Measurements from ENCODE around the gene CCDC88C.
"Not testable (repeated sequence)": the region's sequence is repeated elsewhere in the genome, so short reads cannot be mapped to it uniquely, and the experiment has no call there.

CCDC88C gene

DNA sequence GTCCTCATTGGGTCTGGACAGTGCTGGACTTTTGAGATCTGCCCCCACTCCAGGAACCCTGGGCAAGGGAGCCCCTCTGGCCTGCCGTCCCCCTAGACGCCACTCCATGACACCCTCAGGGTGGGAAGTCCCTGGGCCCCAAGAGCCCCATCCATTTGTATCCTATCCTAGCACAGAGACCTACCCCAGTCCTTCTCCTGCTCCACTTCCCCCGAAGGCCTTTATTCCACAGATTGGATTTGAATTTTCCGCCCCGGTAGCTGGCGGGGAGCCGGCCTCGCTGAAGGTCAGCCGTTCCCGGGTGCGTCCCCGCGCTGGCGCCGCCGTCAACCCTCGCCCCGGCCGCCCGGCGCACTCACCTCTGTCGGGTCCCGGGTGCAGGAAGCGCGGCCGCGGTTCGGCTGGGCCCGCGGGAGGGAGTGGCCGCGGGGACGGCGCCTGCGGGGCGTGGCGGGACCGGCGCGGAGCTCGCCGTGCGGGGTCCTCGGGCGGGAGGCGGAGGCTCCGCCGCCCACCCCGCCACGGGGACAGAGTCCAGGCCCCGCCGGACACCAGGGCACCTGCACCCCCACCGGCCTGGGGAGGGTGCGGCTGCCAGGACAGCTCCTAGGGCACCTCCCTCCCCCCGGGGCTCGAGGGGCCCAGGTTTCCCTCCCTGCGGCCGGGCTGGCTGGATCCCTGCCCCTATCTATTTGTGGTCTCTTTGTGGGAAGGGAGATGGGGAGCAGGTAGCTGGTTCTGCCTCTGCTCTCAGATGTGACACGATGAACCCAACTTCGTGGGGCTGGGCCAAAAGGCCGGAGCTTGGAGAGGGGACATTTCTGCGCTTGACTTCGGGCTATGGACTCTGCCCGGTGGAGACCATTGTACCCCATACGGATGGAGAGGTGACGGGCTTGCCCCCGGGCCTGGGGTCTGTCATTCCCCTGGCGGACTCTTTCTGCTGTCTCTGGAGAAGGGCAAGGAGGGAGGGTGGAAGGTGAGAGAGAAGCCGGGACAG is 153.2 kb downstream of the CCDC88C start:
- DNase-seq = peak; percentile 29

- DNase-seq = no peak
These were observed 154.3 kb downstream of the CCDC88C start for GRCh38 chr14:91263329-91263728.

- no peak for DNase-seq
These were observed 155.6 kb downstream of the CCDC88C start for GRCh38 chr14:91261986-91262549.

- peak; percentile 58 for DNase-seq
These were observed 156.5 kb downstream of the CCDC88C start for GRCh38 chr14:91261115-91261514.

GRCh38 chr14:91258876-91259275 is 158.7 kb downstream of the CCDC88C start:
- no peak for DNase-seq

- no peak for DNase-seq
These were observed 159.5 kb downstream of the CCDC88C start for GRCh38 chr14:91258011-91258618.

GRCh38 chr14:91257328-91258010 is 160.2 kb downstream of the CCDC88C start:
- no peak for DNase-seq

DNA sequence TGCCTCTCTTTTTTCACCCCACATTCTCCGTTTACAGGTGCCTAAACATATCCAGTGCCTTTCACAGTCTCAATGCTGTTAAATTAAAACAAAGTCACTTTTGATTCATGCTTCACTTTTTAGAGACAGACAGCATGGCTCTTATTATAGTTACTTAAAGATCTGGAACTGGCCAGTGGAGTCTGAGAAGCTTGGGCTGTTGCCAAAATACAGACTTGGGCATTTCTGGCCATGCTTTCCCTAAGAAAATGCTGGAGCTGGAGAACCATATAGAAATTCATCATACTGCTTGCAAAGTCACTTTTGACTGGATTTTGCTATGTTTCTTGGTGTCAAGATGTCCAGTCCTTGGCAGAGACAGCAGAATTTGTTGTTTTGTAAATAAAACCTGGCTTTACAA is 161.0 kb downstream of the CCDC88C start:
- no peak for DNase-seq

DNA sequence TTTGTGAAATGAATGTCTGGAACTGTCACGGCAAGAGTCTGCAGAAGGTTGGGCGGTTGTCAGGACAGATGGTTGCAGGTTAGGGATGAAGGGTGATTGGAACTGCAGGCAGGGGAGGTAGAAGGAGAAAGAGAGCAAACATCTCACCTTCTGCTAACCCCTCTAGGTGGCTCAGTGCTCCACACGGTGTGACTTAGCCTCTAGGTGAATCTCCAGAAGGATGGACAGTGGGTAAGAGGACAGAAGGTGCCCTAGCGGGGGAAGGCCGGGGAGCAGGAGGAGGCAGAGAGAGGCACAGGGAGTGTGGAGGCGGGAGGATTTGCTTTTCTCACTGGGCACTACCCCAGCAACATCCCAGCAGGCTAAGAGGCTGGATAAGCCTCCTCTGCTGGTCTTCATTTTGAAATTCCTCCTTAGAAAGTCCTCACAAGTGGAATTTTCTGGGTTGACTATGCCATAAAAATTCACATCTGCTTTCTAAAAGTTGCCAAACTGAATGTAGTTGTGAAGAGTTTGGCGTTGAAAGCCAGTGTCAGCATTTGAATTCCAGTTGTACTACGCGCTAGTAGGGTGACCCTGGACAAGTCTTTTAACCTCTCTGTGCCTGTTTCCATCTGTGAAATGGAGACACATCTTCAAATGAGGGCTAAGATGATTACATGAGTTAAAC is 162.5 kb downstream of the CCDC88C start:
- no peak for DNase-seq

GRCh38 chr14:91254461-91254860 is 163.2 kb downstream of the CCDC88C start:
- DNase-seq = peak; percentile 47

DNA sequence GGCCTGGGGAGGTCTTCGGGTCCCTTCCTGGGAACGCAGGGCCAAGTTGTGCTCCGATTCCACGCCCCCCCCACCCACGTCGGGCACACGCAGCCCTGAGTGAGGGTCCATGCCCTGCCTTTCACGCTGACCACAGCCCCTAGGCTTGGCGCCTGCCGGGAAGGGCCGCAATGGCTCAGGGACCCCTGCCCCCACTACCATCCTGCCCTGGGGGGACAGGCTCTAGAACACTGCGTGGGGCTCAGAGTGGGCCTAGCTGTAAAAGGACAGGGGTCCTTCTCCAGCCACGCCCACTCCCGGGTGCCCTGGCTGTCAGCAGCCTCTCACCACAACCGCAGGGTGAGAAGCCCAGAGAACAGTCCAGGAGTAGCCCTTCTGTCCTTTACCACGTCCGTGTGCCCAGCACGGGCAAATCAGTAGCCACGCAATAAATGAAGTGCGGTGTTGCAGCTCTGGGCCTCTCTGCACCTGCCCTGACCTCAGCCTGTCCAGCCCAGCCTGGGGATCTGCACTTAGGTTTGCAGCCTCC is 163.8 kb downstream of the CCDC88C start:
- no peak for DNase-seq

DNA sequence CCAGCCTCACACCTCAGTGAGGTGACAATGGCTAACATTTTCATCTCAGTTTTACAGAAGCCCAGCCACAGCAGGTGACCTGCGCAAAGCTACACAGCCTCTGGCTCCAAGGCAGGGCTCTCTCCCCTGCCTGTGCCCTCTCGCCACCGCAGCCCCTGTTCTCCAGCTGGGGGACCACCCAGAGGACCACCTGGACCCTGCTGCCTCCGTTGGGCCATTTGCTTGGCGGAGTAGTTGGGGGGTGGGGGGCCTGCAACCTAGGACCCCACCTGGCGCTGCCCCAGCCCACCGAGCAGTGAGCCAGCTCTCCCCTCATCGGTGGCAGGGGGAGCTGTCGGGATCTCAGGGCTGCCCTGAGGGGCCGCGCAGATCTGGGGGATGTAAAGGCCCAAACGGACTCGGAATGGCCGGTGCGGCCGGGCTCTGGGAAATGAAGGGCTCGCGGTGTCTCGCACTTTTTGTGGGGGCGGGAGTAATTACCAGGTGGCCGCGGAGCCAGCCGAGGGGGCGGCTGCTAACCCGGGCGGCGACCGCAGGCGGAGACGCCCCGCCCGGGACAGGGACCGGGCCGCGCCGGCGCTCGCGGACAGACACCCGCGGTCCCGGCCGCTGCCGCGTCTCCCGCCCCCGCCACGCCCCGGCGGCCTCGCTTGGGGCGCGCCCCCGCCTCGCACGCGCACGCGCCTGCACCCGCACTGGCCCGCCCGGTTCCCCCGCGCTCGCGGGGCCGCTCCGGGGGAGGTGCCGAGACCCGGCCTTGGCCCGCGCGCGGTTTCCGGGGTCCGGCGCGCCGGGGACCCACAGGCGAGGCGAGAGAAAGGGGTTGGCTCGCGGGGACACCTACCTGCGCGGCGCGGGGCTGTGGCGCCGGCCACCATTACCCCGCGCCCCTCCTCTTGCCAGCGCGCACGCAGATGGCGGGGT is 164.5 kb downstream of the CCDC88C start:
- peak; percentile 62 for DNase-seq

DNA sequence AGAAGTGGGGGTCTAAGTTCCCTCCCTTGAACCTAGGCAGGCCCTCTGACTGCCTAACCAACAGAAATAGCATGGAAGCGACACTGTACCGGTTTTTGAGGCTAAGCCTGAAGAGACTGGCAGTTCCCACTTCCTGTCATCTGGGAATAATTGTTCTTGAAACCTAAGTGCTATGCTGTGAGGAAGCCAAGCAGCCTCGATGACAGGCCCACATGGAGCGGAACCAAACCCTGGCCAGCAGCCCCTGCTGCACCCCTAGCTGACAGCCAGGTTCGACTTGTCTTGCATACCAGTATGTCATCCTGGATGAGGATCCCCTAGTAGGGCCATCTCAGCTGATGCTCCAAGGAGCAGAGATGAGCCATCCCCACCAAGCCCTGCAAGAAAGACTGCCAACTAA is 166.7 kb downstream of the CCDC88C start:
- no peak for DNase-seq

- peak; percentile 75 for DNase-seq
These were observed 167.6 kb downstream of the CCDC88C start for GRCh38 chr14:91249841-91250616.

DNA sequence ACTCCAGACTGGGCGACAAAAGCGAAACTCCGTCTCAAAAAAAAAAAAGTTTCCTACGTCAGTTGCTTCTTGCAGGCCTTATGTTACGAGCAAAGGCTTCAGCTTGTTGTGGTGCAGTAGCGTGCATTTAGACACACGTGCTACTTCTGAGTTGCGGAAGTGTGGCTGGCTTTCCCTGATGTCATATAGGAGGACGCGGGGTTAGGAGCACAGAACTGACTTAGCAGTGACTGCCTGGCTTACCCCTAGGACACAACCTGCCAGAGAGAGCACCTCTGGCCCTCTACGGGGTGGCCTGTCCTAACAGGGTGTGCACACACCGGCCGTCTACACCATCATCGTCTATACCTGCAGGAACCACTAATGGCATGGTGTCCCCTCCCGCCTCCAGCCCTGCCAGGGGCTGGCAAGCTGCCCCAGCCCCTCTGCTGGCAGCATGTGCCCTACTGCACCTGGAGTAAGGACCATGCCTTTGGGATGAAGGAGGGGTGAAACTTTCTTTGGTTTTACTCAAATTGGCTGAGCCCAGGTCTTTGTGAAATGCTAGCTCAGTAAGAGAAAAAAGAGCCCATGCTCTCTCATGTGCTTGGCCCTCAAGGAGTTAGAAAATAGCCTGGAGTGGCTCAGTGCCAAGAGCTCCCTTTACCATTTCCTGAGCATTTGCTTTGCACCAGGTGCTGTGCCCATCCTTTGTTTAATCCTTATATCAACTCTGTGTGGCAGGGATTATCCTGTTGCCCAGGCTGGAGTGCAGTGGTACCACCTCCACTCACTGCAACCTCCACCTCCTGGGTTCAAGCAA is 171.4 kb downstream of the CCDC88C start:
- DNase-seq = peak; percentile 91

DNA sequence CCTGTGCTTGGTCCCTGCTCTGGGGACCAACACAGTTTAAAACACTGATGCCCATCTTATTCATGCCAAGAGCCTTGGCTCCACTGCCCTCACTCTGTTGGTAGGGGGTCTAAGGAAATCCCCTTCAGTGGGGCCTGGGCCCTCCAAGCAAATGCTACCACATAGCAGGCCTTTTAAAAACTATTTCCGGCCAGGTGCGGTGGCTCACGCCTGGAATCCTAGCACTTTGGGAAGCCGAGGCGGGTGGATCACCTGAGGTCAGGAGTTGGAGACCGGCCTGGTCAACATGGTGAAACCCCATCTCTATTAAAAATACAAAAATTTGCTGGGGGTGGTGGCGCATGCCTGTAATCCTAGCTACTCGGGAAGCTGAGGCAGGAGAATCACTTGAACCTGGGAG is 172.0 kb downstream of the CCDC88C start:
- DNase-seq = not testable (repeated sequence)

- peak; percentile 85 for DNase-seq
These were observed 172.6 kb downstream of the CCDC88C start for GRCh38 chr14:91245029-91245428.

DNA sequence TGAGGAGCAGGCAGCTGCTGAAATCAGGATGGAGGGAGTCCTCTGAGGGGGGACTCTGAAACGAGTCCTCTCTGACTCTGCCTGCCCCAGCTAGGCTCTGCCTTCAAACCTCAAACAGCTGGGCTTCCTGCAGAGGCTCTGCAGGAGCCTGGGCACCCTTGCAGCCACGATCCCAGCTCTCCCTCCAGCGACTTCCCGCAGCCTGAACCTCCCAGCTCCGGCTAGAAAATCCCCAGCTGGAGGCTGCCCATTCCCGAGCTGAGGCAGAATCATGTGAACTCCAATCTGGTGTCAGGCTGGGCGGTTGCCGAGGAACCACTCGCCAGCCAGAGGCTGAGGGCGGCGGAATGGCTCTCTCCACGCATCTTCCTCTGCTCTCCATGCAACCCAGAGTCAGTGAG is 173.1 kb downstream of the CCDC88C start, which contains the start of gene GPR68:
GPR68 (minus strand) TSS at position 204 of the 401 bp plus-strand sequence. CDS start 9,654 bp downstream, outside the sequence.
- peak; percentile 42 for DNase-seq

DNA sequence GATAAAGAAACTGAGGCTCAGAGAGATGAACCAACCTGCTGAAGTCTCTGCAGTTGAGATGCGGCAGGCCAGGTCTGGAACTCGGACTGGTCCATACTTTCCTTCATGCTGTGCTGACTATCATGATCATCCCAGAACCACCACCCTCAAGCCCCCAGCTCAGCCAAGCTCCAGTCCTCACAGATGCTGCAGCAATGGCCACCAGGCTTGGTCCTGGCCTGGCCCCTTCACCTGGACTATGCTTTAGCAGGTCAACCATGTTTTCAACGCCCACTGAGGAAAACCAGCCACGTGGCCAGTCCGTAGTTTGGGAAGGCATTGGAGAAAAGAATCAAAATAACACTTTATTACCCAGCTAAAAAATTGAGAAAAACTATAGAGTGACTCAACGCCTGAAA is 174.5 kb downstream of the CCDC88C start:
- no peak for DNase-seq

All from CD4-positive, alpha-beta T cell treated with Interleukin-17A for 1 hour (primary cell).